ENCODE measurements around the gene MACC1. TPM values are rescaled to one million over a fixed set of nuclear protein-coding genes. Genes with fewer than 3 reads are reported as not detected.

The MACC1 gene
- total RNA-seq, 1 experiment from 2014 or later = 190 TPM

DNA sequence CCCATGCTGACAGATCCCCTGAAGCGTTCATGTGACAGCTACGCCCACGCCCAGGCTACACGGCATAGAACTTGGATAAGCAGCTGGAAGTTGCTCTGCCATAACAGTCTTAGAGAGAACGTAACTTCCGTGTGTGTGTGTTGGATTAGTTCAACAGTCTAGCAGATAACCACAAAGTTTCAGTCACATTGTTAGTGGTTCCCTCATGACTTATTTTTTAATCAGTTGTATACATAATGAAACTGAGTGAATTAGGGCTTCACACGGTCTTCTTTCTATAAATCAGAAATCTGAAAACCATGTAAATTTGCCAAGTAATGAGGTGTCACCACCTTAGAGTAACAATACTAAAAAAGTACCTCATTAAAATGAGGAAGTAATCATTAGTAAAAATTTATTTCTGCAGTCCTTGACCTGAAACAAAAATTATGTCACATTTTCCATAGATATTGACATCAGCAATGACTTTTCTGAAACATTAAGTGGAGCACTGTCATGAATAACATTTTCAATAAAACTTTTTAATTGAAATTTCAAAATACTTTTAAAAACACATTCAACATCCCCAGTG lies 21.7 kb upstream of the MACC1 start:
- no TSS peak for BruUV-seq (replicated peaks)
- peaks cover 5% of the 10 kb centered on the region for H3K9me3 Mint-ChIP-seq (ENCODE audit: low read depth, unreplicated experiment)
- DNase-seq = no peak
- no peak overlapping the region for H3K4me3 Mint-ChIP-seq (ENCODE audit: low read depth, unreplicated experiment)
- no peaks in the 10 kb centered on the region for H3K36me3 Mint-ChIP-seq (ENCODE audit: insufficient read depth, unreplicated experiment)
- peaks cover 54% of the 10 kb centered on the region for H3K4me1 Mint-ChIP-seq (ENCODE audit: low read depth, unreplicated experiment)
- CTCF ChIA-PET = no interaction called here
- TF ChIP-seq, protein P1, sequence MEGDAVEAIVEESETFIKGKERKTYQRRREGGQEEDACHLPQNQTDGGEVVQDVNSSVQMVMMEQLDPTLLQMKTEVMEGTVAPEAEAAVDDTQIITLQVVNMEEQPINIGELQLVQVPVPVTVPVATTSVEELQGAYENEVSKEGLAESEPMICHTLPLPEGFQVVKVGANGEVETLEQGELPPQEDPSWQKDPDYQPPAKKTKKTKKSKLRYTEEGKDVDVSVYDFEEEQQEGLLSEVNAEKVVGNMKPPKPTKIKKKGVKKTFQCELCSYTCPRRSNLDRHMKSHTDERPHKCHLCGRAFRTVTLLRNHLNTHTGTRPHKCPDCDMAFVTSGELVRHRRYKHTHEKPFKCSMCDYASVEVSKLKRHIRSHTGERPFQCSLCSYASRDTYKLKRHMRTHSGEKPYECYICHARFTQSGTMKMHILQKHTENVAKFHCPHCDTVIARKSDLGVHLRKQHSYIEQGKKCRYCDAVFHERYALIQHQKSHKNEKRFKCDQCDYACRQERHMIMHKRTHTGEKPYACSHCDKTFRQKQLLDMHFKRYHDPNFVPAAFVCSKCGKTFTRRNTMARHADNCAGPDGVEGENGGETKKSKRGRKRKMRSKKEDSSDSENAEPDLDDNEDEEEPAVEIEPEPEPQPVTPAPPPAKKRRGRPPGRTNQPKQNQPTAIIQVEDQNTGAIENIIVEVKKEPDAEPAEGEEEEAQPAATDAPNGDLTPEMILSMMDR (IDR thresholded peaks at IDR 0.05; ENCODE audit: unreplicated experiment) = no peak
- H3K27me3 Mint-ChIP-seq (ENCODE audit: unreplicated experiment) = no peaks in the 10 kb centered on the region
- intact Hi-C loops (cut with micrococcal nuclease; ENCODE audit: unreplicated experiment) = no loop called here
- no peak overlapping the region for H3K27ac Mint-ChIP-seq (ENCODE audit: unreplicated experiment)

DNA sequence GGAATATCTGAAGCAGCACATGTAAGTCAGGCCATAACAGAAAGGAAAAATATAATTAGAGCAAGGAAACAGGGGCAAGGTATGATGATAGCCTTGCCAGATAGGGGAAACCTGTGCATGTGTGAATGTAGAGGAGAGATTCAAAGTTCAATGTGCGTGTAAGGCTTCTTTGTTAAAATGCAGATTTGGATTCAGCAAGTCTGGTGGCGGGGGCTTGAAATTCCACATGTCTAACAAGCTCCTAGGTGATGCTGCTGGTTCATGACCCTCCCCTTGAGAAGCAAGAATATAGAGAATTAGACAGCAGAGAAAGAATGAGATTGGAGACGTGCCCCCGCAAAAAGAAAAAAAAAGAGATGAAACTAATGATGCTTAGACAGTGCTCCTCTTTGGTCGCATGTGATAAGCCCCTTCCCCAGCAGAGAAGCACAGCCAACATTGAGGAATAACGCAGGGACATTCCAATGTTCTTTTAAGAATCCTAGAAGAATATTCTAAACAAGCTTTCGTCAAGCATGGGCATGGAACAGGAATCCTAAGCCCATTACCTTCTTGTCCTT lies 21.1 kb upstream of the MACC1 start:
- TF ChIP-seq, protein P1 (IDR thresholded peaks at IDR 0.05; ENCODE audit: unreplicated experiment) = no peak
- no peak overlapping the region for H3K4me3 Mint-ChIP-seq (ENCODE audit: low read depth, unreplicated experiment)
- H3K4me1 Mint-ChIP-seq (ENCODE audit: low read depth, unreplicated experiment) = peaks cover 54% of the 10 kb centered on the region
- intact Hi-C loops (cut with micrococcal nuclease; ENCODE audit: unreplicated experiment) = no loop called here
- H3K36me3 Mint-ChIP-seq (ENCODE audit: insufficient read depth, unreplicated experiment) = no peaks in the 10 kb centered on the region
- CTCF ChIA-PET = interaction anchor here (1.5 kb wide), 1 partner anchor 17 kb away, joined by 3 read pairs; no protein-coding TSS in a partner anchor
- H3K9me3 Mint-ChIP-seq (ENCODE audit: low read depth, unreplicated experiment) = peaks cover 5% of the 10 kb centered on the region
- no peaks in the 10 kb centered on the region for H3K27me3 Mint-ChIP-seq (ENCODE audit: unreplicated experiment)
- no peak overlapping the region for H3K27ac Mint-ChIP-seq (ENCODE audit: unreplicated experiment)
- no peak for DNase-seq
- no TSS peak for BruUV-seq (replicated peaks)

DNA sequence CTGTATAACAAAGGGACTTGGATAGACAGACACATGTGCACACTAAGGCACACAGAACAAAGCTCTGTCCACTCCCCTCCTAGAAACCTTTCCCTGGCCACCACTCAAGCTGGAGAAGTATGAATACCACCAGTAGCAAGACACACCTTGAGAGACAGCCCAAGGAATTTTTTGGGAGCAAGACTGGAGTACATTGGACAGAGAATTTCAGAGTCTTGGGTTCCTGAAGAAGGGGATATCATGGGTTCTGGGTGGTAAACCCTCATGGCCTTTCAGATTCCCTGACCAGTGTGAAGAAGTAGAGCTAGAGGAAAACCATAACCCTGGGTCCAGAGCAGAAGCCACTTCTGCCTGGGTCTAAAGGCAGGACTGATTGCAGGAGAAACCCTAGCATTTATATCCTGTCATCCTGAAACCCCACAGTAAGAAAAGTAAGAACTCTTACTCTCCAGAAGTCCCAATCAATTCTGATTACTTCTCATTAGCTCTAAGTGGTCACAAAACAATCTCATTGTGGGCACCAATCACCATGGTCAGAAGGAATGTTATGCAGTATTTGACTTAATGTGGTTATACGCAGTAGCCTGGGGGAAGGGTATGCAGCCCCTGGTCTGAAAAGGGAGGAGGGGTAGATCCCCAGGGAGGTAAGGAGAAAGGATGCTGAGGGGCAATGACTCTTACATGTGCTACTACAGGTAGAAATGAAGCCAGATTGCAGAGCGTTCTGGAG lies 20.4 kb upstream of the MACC1 start:
- Mint-ChIP-seq H3K4me1 (ENCODE audit: low read depth, unreplicated experiment) (peaks cover 61% of the 10 kb centered on the region), H3K9me3 (ENCODE audit: low read depth, unreplicated experiment) (peaks cover 7% of the 10 kb centered on the region), H3K27me3 (ENCODE audit: unreplicated experiment) (no peaks in the 10 kb centered on the region), H3K4me3 (ENCODE audit: low read depth, unreplicated experiment) (no peak overlapping the region), H3K36me3 (ENCODE audit: insufficient read depth, unreplicated experiment) (no peaks in the 10 kb centered on the region), H3K27ac (ENCODE audit: unreplicated experiment) (peak overlapping the region; percentile 57)
- CTCF ChIA-PET = interaction anchor here (1.5 kb wide), 1 partner anchor 17 kb away, joined by 3 read pairs; no protein-coding TSS in a partner anchor
- TF ChIP-seq, protein P1 (IDR thresholded peaks at IDR 0.05; ENCODE audit: unreplicated experiment) = no peak
- intact Hi-C loops (cut with micrococcal nuclease; ENCODE audit: unreplicated experiment) = no loop called here
- no peak for DNase-seq
- no TSS peak for BruUV-seq (replicated peaks)

DNA sequence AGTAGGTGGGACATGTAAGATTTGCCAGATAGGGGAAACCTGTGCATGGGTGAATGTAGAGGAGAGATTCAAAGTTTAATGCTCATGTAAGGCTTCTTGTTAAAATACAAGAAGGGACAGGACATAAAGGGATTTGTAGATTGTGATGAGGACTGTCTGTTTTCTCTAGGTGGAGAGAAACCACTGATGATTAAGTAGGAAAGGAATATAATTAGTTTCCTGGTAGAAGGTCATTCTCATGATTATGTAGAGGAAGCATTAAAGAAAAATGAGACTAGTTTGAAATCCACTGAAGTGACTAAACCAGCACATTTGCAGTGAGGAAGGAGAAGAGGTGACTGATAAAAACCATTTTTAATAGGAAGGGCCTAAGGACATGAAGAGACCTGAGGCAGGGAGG lies 19.6 kb upstream of the MACC1 start:
- Mint-ChIP-seq H3K36me3 (ENCODE audit: insufficient read depth, unreplicated experiment) (no peaks in the 10 kb centered on the region), H3K4me3 (ENCODE audit: low read depth, unreplicated experiment) (no peak overlapping the region), H3K4me1 (ENCODE audit: low read depth, unreplicated experiment) (peaks cover 57% of the 10 kb centered on the region), H3K9me3 (ENCODE audit: low read depth, unreplicated experiment) (peaks cover 8% of the 10 kb centered on the region), H3K27me3 (ENCODE audit: unreplicated experiment) (no peaks in the 10 kb centered on the region), H3K27ac (ENCODE audit: unreplicated experiment) (peak overlapping the region; percentile 57)
- CTCF ChIA-PET = interaction anchor here (1.0 to 1.5 kb wide), 2 partner anchors 16 kb away, joined by 3 to 4 read pairs; no protein-coding TSS in a partner anchor
- no TSS peak for BruUV-seq (replicated peaks)
- DNase-seq = no peak
- intact Hi-C loops (cut with micrococcal nuclease; ENCODE audit: unreplicated experiment) = no loop called here
- TF ChIP-seq, protein P1 (IDR thresholded peaks at IDR 0.05; ENCODE audit: unreplicated experiment) = no peak
